HepG2 (cell line): ENCODE measurements around the gene DOK7. TPM values are rescaled to one million over a fixed set of nuclear protein-coding genes. Genes with fewer than 3 reads are reported as not detected.

Source experiments
- ATAC-seq: fragments of 200-7000 bp; cut with Tn5 transposase; 3 replicates; pipeline ENCODE4 v1.9.1; 2020; ENCODE audit warnings: mild to moderate bottlenecking, moderate library complexity
- BruUV-seq: library from RNA; stranded (reverse); fragments of 400-500 nt; replicated peaks from 2 replicates; lab custom pipeline; 2021; lab: Mats Ljungman, UMichigan
- CTCF ChIA-PET: fragments of 300-600 bp; formaldehyde crosslinking; extraction: SDS; loops from one replicate; lab custom pipeline; 2021; ENCODE audit warnings: low total read pairs, inconsistent platforms, low intra/inter-chr PET ratio; lab: Yijun Ruan, JAX
- POLR2A ChIA-PET: fragments of 350-600 bp; sonication (Branson Sonifier 250); formaldehyde crosslinking; loops from one replicate; lab custom pipeline; 2020; ENCODE audit warnings: antibody characterized with exemption, inconsistent platforms; lab: Yijun Ruan, JAX
- DNase-seq: peaks from one replicate; pipeline ENCODE4 v3.0.0-alpha.2; 2015; ENCODE audit warnings: low spot score
- FAIRE-seq: peaks from 3 replicates; lab custom pipeline; 2011; peaks lifted over from hg19 to GRCh38; lab: Jason Lieb, UNC
- H2AFZ ChIP-seq: one replicate; pipeline ENCODE4 v1.6.1; 2011; ENCODE audit warnings: low read length, inconsistent platforms
- H3K27ac ChIP-seq: fragments of 300-600 bp; 3 replicates; pipeline ENCODE4 v1.8.0; 2011; ENCODE audit warnings: mixed run types, mild to moderate bottlenecking, mixed read lengths, low read length, inconsistent platforms; ENCODE audit not compliant: insufficient read depth; ENCODE audit errors: extremely low read length
- H3K27me3 ChIP-seq, 2 experiments: fragments of 200-600 bp in 1 of 2; 2 replicates in 1 of 2; 3 replicates in 1 of 2; pipeline versions ENCODE4 v1.6.0 to v1.8.0; 2011; ENCODE audit warnings: low read length in 2 of 2, mild to moderate bottlenecking in 2 of 2, moderate library complexity in 2 of 2, inconsistent platforms in 1 of 2; ENCODE audit not compliant: insufficient read depth in 2 of 2, control insufficient read depth in 1 of 2
- H3K36me3 ChIP-seq, 2 experiments: fragments of 200-600 bp in 1 of 2; replicated peaks in 1 of 2; 2 replicates in 1 of 2; 3 replicates in 1 of 2; pipeline versions ENCODE4 v1.5.1 to v1.8.0; 2011; ENCODE audit warnings: low read length in 2 of 2, inconsistent platforms in 1 of 2; ENCODE audit not compliant: insufficient read depth in 2 of 2, control insufficient read depth in 1 of 2
- H3K4me1 ChIP-seq: 2 replicates; pipeline ENCODE4 v1.5.1; 2012; ENCODE audit warnings: low read length, inconsistent platforms; ENCODE audit not compliant: insufficient read depth
- H3K4me2 ChIP-seq: 2 replicates; pipeline ENCODE4 v1.6.0; 2011; ENCODE audit warnings: low read depth, low read length, inconsistent platforms
- H3K4me3 ChIP-seq, 3 experiments: fragments of 200-600 bp in 1 of 3; sonication (generic), shearing (Covaris generic) in 1 of 3; replicated peaks in 1 of 3; 2 replicates each; pipeline ENCODE4 v1.5.1; 2011 to 2016; ENCODE audit warnings: low read length in 3 of 3, inconsistent platforms in 2 of 3, low read depth in 2 of 3, mild to moderate bottlenecking in 2 of 3, control low read depth in 1 of 3, mixed read lengths in 1 of 3; ENCODE audit not compliant: insufficient read depth in 1 of 3
- H3K79me2 ChIP-seq: one replicate; pipeline ENCODE4 v1.6.1; 2011; ENCODE audit warnings: low read length, inconsistent platforms; ENCODE audit not compliant: insufficient read depth
- H3K9ac ChIP-seq: 2 replicates; pipeline ENCODE4 v1.6.0; 2011; ENCODE audit warnings: mild to moderate bottlenecking, low read depth, low read length, inconsistent platforms; ENCODE audit not compliant: insufficient read depth
- H3K9me3 ChIP-seq: 2 replicates; pipeline ENCODE4 v1.5.1; 2012; ENCODE audit warnings: mild to moderate bottlenecking, low read length
- H4K20me1 ChIP-seq: 2 replicates; pipeline ENCODE4 v1.6.0; 2011; ENCODE audit warnings: inconsistent platforms, mild to moderate bottlenecking, low read length, moderate library complexity; ENCODE audit not compliant: insufficient read depth
- PAX8 ChIP-seq: sonication (generic); formaldehyde crosslinking; IDR thresholded peaks from 2 replicates; pipeline ENCODE4 v1.8.0; 2022; ENCODE audit warnings: mild to moderate bottlenecking, missing genetic modification reagents, borderline replicate concordance
- ZFP41 ChIP-seq: sonication (generic); formaldehyde crosslinking; IDR thresholded peaks from 2 replicates; pipeline ENCODE4 v1.4.0; 2020; ENCODE audit warnings: mild to moderate bottlenecking, missing genetic modification reagents, borderline replicate concordance
- ZMYM2 ChIP-seq: sonication (generic); formaldehyde crosslinking; IDR thresholded peaks from 2 replicates; pipeline ENCODE4 v1.8.0; 2022; ENCODE audit warnings: mild to moderate bottlenecking, missing genetic modification reagents
- ZNF746 ChIP-seq: sonication (generic); formaldehyde crosslinking; IDR thresholded peaks from 2 replicates; pipeline ENCODE4 v1.8.0; 2022; ENCODE audit warnings: mild to moderate bottlenecking, missing genetic modification reagents
- WGBS: methylation state at CpG from one replicate; pipeline ENCODE4 v1.1.6; 2017; ENCODE audit warnings: low lambda C conversion rate; 5-methylcytosine and 5-hydroxymethylcytosine counted together
- in situ Hi-C: cut with HindIII; loops from 2 replicates; pipeline ENCODE4 v1.10.0; 2017; ENCODE audit warnings: low pct_unique_long_range_greater_than_20kb; ENCODE audit not compliant: extremely low pct_ligation_motif_present
- intact Hi-C: fragments of 100-400 bp; cut with micrococcal nuclease; formaldehyde crosslinking; loops from one replicate; pipeline ENCODE4 v1.10.0; 2022; ENCODE audit not compliant: unreplicated experiment
- polyA plus RNA-seq, 8 experiments: library from polyadenylated mRNA; depleted of rRNA in 3 of 8; stranded (reverse) in 7 of 8; unstranded in 1 of 8; fragments of >200 nt; fragmentation: Illumina TruSeq in 4 of 8; extraction: Trizol in 4 of 8; gene quantifications; 2 replicates each; pipeline versions ENCODE4 v1.2.1 to v1.2.3, GENCODE V29; 2011 to 2016; ENCODE audit warnings: low read depth in 4 of 8, missing spikeins in 1 of 8, mixed read lengths in 1 of 8; ENCODE audit not compliant: insufficient read depth in 1 of 8
- total RNA-seq, 5 experiments: library from RNA; depleted of rRNA; stranded (reverse); fragments of >200 nt; fragmentation: Illumina TruSeq; extraction: Trizol; gene quantifications; 2 replicates each; pipeline ENCODE4 v1.2.3, GENCODE V29; 2016; ENCODE audit warnings: low read depth in 1 of 5

The DOK7 gene
- total and polyA plus RNA-seq, 2 of the 13 experiments (the other 11 are each of a cell fraction or from before 2014, with no cell fraction given), result 0.03 to 0.07 TPM

DNA sequence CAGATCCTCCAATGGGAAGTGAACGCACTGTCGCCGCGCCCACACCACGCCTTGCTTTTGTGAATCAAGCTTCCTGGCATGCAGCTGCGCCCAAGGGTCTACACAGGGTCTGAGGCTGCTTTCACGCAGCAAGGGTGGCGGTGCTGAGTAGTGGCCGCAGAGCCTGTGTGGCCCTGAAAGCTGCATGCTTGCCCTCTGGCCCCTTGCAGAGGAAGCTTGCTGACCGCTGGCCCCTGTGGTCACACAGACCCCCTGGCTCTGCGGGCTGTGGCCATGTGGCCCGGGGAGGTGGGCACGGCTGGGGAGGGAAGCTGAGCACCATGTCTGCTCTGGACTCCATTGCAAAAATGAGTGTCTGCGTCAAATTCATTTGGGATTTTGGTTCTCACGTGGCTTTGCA, 8.8 kb downstream of the DOK7 start:
- Histone ChIP-seq H3K4me1 (peaks cover 16% of the 10 kb centered on the region; the same call in 1 of the 2 replicates), H3K4me2 (no peak overlapping the region), H3K4me3 (no peak overlapping the region), H4K20me1 (no peaks in the 10 kb centered on the region), H3K9ac (no peak overlapping the region), H3K79me2 (no peaks in the 10 kb centered on the region), H3K36me3 (no peaks in the 10 kb centered on the region), H3K27me3 (peaks cover 17 to 53% of the 10 kb centered on the region in 2 experiments), H3K27ac (no peak overlapping the region), H2AFZ (no peak overlapping the region), H3K9me3 (no peaks in the 10 kb centered on the region)
- ChIA-PET CTCF (no interaction called here), POLR2A (no interaction called here)
- in situ Hi-C loops, result no loop called here
- BruUV-seq, result no TSS peak
- FAIRE-seq (no peak), DNase-seq (no peak), ATAC-seq (no peak)
- TF ChIP-seq ZFP41 (CRISPR knock-in tag) (no peak), ZMYM2 (no peak)
- intact Hi-C loops, result no loop called here
- WGBS, result 50% methylated on average over 12 of the region's 15 CpGs

DNA sequence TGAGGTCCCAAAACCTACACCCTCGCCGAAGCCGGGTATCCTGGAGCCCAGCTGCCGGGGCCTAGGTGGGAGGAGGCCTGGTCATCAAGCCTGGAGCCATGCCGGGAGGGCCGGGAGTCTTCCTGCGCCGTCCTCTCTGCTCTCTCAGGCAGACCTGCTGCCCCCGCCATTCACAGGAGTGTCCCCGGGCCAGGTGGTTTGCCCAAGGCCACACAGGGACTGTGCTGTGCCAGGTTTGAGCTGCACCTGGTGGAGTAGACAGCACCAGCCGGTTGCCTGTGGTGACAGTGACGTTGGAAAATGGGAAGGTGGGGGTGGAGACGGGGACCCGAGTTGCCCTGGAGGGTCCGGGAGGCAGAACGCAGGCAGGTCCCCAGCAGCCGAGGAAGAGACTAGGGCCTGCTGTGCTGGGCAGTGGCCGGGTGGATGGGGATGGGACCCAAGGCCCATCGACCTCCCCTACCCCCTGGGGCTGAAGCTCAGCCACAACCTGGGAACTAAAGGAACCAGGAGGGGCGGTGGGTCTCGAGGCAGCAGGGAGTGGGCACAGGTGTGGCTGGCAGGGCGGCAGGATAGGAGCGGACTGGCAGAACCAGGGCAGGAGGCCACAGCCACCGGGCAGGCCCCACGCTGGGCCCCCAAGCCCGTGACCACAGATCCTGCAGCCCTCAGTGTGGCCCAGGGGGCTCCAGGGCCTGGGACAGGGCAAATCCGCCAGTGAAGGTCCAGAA, 9.5 kb downstream of the DOK7 start:
- TF ChIP-seq ZNF746 (CRISPR knock-in tag), result no peak
- TF ChIP-seq PAX8 (CRISPR knock-in tag), result no peak
- in situ Hi-C loops (no loop called here), intact Hi-C loops (no loop called here)
- Histone ChIP-seq H2AFZ (no peak overlapping the region), H3K27ac (no peak overlapping the region), H3K27me3 (peaks cover 20 to 59% of the 10 kb centered on the region in 2 experiments), H3K4me3 (no peak overlapping the region), H4K20me1 (no peaks in the 10 kb centered on the region), H3K4me1 (peaks cover 23% of the 10 kb centered on the region; the same call in 1 of the 2 replicates), H3K79me2 (no peaks in the 10 kb centered on the region), H3K9me3 (no peaks in the 10 kb centered on the region), H3K4me2 (no peak overlapping the region), H3K9ac (no peak overlapping the region), H3K36me3 (no peaks in the 10 kb centered on the region)
- 29% methylated on average over 23 of the region's 27 CpGs for WGBS
- no TSS peak for BruUV-seq
- DNase-seq (no peak), FAIRE-seq (no peak), ATAC-seq (no peak)
- ChIA-PET POLR2A (no interaction called here), CTCF (no interaction called here)
